GM12864 (cell line): ENCODE results near the gene MITF.

Experiments
- DNase-seq: peaks from one replicate; pipeline ENCODE4 v3.0.0-alpha.2; 2011; ENCODE audit warnings: low read depth
- H3K4me3 ChIP-seq: 2 replicates; pipeline ENCODE4 v1.5.1; 2011; ENCODE audit warnings: mild to moderate bottlenecking, low read depth, low read length, control low read depth
- CTCF ChIP-seq: IDR thresholded peaks from 2 replicates; pipeline ENCODE4 v1.5.1; 2011; ENCODE audit warnings: low read depth, mild to moderate bottlenecking, moderate library complexity, low read length, control low read depth, inconsistent platforms; ENCODE audit errors: missing control alignments

The MITF gene

DNA sequence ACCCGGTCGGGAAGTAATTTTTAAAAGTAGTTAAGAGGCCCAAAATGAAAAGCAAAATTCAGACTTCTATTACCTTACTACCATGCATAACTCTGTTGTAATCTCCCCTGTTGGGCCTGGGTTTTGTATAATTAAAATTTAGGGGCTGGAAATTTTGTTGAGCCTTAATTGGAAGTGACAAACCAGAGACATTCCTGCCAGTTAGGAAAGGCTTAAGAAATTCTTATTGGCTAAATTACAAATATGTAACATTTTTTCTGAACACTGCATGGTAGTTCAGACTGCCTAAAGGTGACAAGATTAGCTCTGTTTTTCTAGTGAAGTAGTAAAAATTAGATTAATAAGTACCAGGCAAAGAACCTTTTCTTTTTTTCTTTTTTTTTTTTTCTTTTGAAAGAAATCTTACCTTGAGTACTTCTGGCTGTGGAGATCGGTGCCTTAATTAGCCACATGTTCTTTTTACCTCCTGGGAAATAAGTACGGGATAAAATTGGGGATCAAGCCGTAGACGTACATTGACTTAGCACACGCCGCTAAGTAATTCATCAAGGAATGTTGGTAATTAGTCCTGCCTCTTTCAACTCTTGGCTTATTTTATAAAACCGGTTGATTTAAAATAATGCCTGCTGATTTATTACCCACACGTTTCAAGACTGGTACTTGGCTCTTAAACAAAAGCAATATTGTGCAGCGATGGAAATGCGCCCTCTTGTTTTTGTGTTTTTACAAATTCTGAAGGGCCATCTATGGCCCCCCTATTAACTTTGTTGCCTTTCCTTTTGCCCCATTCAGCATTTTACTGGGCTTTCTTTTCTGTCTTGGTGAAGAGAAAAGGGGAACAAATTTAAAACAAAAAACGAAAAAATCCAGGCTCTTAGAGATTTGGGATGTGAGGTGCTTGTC lies 149.0 kb downstream of the MITF start:
- TF ChIP-seq CTCF = no peak
- no peak overlapping the region for H3K4me3 ChIP-seq
- no peak for DNase-seq

- DNase-seq = no peak
- H3K4me3 ChIP-seq = no peak overlapping the region
- TF ChIP-seq CTCF = no peak
Measured at GRCh38 chr3:69888943-69889315, 149.7 kb downstream of the MITF start.

DNA sequence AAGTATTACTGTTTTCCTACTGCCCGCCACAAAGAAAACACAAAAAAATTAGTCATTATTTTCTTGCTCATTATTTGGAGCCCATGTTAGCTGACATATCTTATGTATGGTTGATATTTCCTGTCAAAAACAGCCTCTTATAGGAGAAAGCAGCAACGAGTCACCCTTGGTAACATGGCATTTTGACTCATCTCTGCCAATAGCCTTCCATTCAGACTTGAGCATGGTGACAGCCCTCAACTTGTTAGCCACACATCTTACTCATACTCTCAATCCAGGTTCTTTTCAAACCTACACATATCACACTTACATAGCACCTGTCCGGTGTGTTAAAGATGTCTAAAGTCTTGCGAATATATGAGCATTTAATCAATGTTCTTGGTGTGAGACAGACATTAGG lies 150.8 kb downstream of the MITF start:
- TF ChIP-seq CTCF = no peak
- DNase-seq = no peak
- H3K4me3 ChIP-seq = no peak overlapping the region

DNA sequence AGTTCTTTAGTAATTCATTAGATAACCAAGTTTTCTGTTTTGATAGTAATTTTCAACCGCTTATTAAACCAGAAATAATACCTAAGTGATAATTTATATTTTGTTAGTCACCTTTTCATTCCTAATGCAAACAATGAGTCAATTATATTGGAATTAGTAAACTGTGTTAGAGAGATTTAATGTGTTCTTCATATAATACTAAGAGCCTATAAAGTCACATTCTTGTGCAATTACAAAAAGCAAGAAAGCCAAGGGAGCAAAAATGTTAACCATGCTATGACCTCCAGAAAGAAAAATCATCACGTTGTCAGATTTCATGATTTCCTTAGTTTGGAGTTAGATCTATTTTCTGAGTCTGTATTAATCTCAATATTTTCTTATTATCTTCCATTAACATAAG lies 151.4 kb downstream of the MITF start:
- no peak for TF ChIP-seq CTCF
- H3K4me3 ChIP-seq = no peak overlapping the region
- no peak for DNase-seq

DNA sequence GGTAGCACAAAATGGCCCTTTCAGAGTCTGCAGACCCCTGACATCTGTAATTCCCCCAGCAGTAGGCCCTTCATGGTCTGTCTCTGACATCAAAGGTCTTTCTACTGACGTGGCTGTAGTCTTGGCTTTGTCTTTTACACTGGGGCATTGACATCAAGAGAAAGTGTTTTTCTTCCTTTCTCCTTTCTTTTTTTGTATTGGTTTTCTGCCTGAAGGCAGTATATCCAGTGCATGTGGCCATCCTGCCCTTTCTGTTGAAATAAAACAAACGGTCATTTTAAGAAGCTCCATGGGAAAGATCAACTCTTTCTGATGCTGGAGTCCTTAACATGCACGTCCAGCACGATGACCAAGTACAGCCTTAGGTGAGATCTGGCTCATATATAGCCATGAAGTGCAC lies 153.4 kb downstream of the MITF start:
- no peak for DNase-seq
- no peak overlapping the region for H3K4me3 ChIP-seq
- TF ChIP-seq CTCF = no peak

- no peak for DNase-seq
- TF ChIP-seq CTCF = no peak
- H3K4me3 ChIP-seq = no peak overlapping the region
Measured at GRCh38 chr3:69893274-69893673, 154.0 kb downstream of the MITF start.

- no peak for TF ChIP-seq CTCF
- DNase-seq = no peak
- no peak overlapping the region for H3K4me3 ChIP-seq
Measured at GRCh38 chr3:69896095-69896494, 156.8 kb downstream of the MITF start.
